PFSK-1 (cell line): ENCODE results near the gene PDE8A.

Source experiments
- FOXP2 ChIP-seq: optimal IDR thresholded peaks from 2 replicates; pipeline ENCODE3; 2011; ENCODE audit warnings: borderline replicate concordance, control low read depth, inconsistent platforms; ENCODE audit not compliant: insufficient read depth; ENCODE audit errors: extremely low read length, extremely low read depth
- POLR2AphosphoS5 ChIP-seq: IDR thresholded peaks from 2 replicates; pipeline ENCODE4 v1.6.1; 2012; ENCODE audit warnings: low read depth, mild to moderate bottlenecking, control low read depth, low read length, moderate library complexity
- REST ChIP-seq, 2 experiments: IDR thresholded peaks; 2 replicates each; pipeline versions ENCODE4 v1.6.1 to v1.8.0; 2011 to 2012; ENCODE audit warnings: low read depth in 2 of 2, low read length in 2 of 2, control low read depth in 1 of 2, inconsistent platforms in 1 of 2, mild to moderate bottlenecking in 1 of 2, moderate library complexity in 1 of 2; ENCODE audit not compliant: insufficient read depth in 1 of 2
- SIN3A ChIP-seq: IDR thresholded peaks from 2 replicates; pipeline ENCODE4 v1.6.1; 2012; ENCODE audit warnings: mild to moderate bottlenecking, low read length, moderate library complexity, borderline replicate concordance; ENCODE audit not compliant: insufficient read depth
- TAF1 ChIP-seq: IDR thresholded peaks from 2 replicates; pipeline ENCODE4 v1.6.1; 2012; ENCODE audit warnings: low read length, control low read depth, borderline replicate concordance; ENCODE audit not compliant: insufficient read depth

PDE8A gene

DNA sequence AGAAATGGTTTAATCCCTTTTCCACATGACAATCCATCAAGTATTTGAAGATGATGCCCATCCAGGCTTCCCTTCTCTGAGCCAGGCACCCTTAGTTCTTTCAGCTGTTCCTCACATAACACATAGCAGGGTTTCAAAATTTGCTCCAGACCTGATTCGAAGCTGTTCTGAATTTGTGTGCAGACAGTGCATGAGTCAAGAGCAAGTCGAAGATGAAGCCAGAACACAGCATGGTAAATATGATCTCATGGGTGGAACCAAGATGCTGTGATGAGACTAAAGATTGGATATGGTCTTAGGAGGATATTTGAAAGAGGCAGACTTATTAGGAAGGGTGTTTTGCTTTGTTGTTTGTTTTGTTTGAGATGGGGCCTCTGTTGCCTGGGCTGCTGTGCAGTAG lies 32.6 kb upstream of the PDE8A start:
- TF ChIP-seq TAF1 = no peak
- TF ChIP-seq POLR2AphosphoS5 = no peak
- TF ChIP-seq REST (IDR thresholded peaks at IDR 0.05; ENCODE audit: insufficient read depth in 1 of 2, low read depth in 2 of 2, low read length in 2 of 2) = no peak
- no peak for TF ChIP-seq SIN3A
- TF ChIP-seq FOXP2 = no peak

- TF ChIP-seq TAF1 (no peak), SIN3A (no peak), FOXP2 (no peak), REST (IDR thresholded peaks at IDR 0.05; ENCODE audit: insufficient read depth in 1 of 2, low read depth in 2 of 2, low read length in 2 of 2) (no peak), POLR2AphosphoS5 (no peak)
Measured at GRCh38 chr15:84949845-84950569, 31.6 kb upstream of the PDE8A start.

DNA sequence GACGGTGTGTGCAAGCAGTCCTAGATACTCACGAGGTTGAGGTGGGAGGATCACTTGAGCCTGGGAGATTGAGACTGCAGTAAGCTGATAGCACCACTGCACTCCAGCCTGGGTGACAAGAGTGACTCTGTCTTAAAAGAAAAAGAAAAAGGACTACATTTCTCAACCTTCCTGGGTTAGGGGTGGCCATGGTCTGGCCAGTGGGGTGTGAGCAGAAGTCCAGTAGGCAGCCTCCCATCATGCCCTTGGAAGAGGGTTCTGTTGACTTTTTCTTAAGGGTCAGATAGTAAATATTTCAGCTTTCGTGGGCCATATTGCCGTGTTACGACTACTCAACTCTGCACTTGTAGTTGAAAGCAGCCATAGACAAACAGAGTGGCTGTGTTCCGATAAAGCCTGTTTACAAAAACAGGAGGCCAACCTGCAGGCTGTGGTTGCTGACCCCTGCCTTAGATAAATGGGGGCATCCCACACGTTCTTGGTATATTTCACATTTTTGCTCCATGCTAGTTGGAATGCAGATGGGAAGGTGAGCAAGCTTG lies 31.0 kb upstream of the PDE8A start:
- TF ChIP-seq REST (IDR thresholded peaks at IDR 0.05; ENCODE audit: insufficient read depth in 1 of 2, low read depth in 2 of 2, low read length in 2 of 2) (no peak), FOXP2 (no peak), SIN3A (no peak), POLR2AphosphoS5 (no peak), TAF1 (no peak)

- TF ChIP-seq POLR2AphosphoS5 = no peak
- TF ChIP-seq FOXP2 = no peak
- TF ChIP-seq REST (IDR thresholded peaks at IDR 0.05; ENCODE audit: insufficient read depth in 1 of 2, low read depth in 2 of 2, low read length in 2 of 2) = no peak
Measured at GRCh38 chr15:84951736-84952135, 29.9 kb upstream of the PDE8A start.
